Glutamatergic neuron (in vitro differentiated cells): Measurements from ENCODE around the gene FFAR3. TPM values are rescaled to one million over a fixed set of nuclear protein-coding genes. Genes with fewer than 3 reads are reported as not detected.
"Not testable (repeated sequence)": the region's sequence is repeated elsewhere in the genome, so short reads cannot be mapped to it uniquely, and the experiment has no call there.

Experiments used
- DNase-seq: peaks from one replicate; pipeline ENCODE4 v3.0.0; 2022
- H3K27ac Mint-ChIP-seq: one replicate; pipeline ENCODE4 v1.8.0; 2020; ENCODE audit warnings: mild to moderate bottlenecking, mixed read lengths, inconsistent platforms; ENCODE audit not compliant: unreplicated experiment
- H3K27me3 Mint-ChIP-seq: one replicate; pipeline ENCODE4 v1.8.0; 2020; ENCODE audit warnings: mild to moderate bottlenecking, moderate library complexity, mixed read lengths, inconsistent platforms; ENCODE audit not compliant: unreplicated experiment
- H3K36me3 Mint-ChIP-seq: one replicate; pipeline ENCODE4 v1.8.0; 2020; ENCODE audit warnings: mild to moderate bottlenecking, mixed read lengths, inconsistent platforms; ENCODE audit not compliant: unreplicated experiment
- H3K4me1 Mint-ChIP-seq: one replicate; pipeline ENCODE4 v1.8.0; 2020; ENCODE audit warnings: mild to moderate bottlenecking, low read depth, mixed read lengths, inconsistent platforms; ENCODE audit not compliant: unreplicated experiment
- H3K4me3 Mint-ChIP-seq: one replicate; pipeline ENCODE4 v1.8.0; 2020; ENCODE audit warnings: mild to moderate bottlenecking, mixed read lengths, inconsistent platforms; ENCODE audit not compliant: unreplicated experiment
- H3K9me3 Mint-ChIP-seq: one replicate; pipeline ENCODE4 v1.8.0; 2020; ENCODE audit warnings: mild to moderate bottlenecking, moderate library complexity, mixed read lengths, inconsistent platforms; ENCODE audit not compliant: unreplicated experiment
- total RNA-seq: library from RNA; stranded (reverse); fragmentation: NEBNext Ultra II Directional; extraction: Animal tissue kit (Norgen Biotek cat#: 25700); gene quantifications from one replicate; pipeline ENCODE4 v1.2.1, GENCODE V29; 2021; ENCODE audit not compliant: unreplicated experiment
- TF ChIP-seq, protein P1 (sequence below): fragments of 200-600 bp; sonication (generic); IDR thresholded peaks from one replicate; pipeline ENCODE4 v1.5.0; 2021; ENCODE audit not compliant: partially characterized antibody, unreplicated experiment

The FFAR3 gene
- total RNA-seq, 1 donor from 2014 or later, result not detected

DNA sequence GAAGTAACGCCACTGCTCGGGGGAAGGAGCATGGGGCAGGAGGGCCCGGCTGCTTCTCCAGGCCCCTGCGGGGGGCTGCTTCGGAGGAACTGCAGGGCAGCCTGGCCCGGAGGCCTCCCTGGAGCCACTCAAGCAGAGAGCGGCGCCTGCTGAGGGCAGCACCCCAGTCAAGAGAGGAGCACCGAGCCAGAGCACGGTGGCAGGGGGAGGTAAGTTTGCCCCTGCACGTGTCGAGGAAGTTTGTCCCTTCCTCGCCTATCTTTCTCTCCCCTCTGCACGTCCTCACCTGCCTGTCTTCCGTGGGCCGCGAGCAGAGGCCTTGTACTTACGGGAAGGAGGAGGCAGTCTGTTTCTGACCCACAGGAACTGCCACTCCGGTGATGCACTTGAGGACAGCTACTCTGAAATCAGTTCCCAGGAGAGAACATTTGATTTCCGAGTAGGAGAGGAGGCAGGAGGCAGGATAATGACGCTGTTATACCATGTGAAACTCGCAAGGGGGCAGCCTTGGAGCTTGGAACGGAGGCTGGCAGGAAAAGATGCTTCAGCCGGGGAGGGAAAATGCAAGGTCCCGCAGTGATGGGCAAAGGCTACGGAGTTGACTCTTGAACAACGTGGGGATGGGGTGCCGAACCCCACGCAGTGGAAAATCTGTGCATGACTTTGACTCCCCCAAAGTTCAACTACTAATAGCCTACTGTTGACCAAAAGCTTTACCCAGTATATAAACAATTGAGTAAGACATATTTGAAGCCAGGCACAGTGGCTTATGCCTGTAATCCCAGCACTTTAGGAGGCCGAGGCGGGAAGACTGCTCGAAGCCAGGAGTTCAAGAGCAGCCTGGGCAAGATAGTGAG, 5.6 kb upstream of the FFAR3 start:
- H3K36me3 Mint-ChIP-seq, result no peaks in the 10 kb centered on the region
- no peak overlapping the region for H3K27ac Mint-ChIP-seq
- peaks cover 5% of the 10 kb centered on the region for H3K9me3 Mint-ChIP-seq
- peaks cover 1% of the 10 kb centered on the region for H3K4me1 Mint-ChIP-seq
- peak; percentile 68 for DNase-seq
- H3K4me3 Mint-ChIP-seq, result no peak overlapping the region
- TF ChIP-seq, protein P1, sequence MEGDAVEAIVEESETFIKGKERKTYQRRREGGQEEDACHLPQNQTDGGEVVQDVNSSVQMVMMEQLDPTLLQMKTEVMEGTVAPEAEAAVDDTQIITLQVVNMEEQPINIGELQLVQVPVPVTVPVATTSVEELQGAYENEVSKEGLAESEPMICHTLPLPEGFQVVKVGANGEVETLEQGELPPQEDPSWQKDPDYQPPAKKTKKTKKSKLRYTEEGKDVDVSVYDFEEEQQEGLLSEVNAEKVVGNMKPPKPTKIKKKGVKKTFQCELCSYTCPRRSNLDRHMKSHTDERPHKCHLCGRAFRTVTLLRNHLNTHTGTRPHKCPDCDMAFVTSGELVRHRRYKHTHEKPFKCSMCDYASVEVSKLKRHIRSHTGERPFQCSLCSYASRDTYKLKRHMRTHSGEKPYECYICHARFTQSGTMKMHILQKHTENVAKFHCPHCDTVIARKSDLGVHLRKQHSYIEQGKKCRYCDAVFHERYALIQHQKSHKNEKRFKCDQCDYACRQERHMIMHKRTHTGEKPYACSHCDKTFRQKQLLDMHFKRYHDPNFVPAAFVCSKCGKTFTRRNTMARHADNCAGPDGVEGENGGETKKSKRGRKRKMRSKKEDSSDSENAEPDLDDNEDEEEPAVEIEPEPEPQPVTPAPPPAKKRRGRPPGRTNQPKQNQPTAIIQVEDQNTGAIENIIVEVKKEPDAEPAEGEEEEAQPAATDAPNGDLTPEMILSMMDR, result peak; percentile 80
- H3K27me3 Mint-ChIP-seq, result peaks cover 10% of the 10 kb centered on the region

DNA sequence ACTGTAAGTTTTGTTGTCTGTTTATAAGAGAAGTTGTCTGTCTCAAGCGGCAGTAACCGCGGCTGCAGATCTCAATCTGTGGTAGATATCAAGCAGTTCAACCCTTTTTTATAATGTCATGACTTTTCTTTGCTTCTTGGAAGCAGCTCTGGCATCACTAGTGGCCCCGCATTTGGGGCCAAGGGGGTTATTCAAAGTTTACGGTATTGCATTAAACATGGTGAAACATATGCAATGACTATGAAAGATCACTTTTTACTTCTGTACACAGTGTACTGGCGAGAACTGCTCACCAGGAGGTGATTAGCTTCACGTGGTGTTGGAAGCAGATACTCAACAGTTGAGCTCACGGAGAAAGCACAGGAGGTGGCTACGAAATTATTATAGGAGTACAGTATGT, 4.6 kb upstream of the FFAR3 start:
- TF ChIP-seq, protein P1, result no peak
- Mint-ChIP-seq H3K27ac (no peak overlapping the region), H3K4me3 (no peak overlapping the region), H3K4me1 (peaks cover 1% of the 10 kb centered on the region), H3K27me3 (peaks cover 10% of the 10 kb centered on the region), H3K36me3 (no peaks in the 10 kb centered on the region), H3K9me3 (peaks cover 1% of the 10 kb centered on the region)
- DNase-seq, result no peak

DNA sequence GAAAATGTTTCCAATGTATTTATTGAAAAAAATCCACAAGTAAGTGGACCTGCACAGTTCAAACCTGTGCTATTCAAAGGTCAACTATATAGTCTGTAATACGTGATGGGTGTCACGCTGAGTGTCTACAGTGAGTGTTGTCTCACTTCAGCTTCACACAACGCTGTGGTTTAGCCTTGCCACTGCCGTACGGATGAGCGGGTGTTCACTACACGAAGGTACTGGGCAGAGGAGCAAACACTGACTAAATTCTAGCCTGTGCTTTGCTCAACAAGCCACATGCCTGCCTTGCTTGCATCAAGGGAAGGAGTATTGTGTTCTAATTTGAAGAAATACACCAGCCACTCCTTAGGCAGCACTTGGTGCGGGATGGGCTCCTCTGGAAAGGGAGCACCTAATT, 3.4 kb upstream of the FFAR3 start:
- TF ChIP-seq, protein P1, result no peak
- Mint-ChIP-seq H3K36me3 (no peaks in the 10 kb centered on the region), H3K27me3 (peaks cover 8% of the 10 kb centered on the region), H3K4me1 (peaks cover 1% of the 10 kb centered on the region), H3K4me3 (no peak overlapping the region), H3K27ac (no peak overlapping the region), H3K9me3 (peaks cover 1% of the 10 kb centered on the region)
- DNase-seq, result no peak

DNA sequence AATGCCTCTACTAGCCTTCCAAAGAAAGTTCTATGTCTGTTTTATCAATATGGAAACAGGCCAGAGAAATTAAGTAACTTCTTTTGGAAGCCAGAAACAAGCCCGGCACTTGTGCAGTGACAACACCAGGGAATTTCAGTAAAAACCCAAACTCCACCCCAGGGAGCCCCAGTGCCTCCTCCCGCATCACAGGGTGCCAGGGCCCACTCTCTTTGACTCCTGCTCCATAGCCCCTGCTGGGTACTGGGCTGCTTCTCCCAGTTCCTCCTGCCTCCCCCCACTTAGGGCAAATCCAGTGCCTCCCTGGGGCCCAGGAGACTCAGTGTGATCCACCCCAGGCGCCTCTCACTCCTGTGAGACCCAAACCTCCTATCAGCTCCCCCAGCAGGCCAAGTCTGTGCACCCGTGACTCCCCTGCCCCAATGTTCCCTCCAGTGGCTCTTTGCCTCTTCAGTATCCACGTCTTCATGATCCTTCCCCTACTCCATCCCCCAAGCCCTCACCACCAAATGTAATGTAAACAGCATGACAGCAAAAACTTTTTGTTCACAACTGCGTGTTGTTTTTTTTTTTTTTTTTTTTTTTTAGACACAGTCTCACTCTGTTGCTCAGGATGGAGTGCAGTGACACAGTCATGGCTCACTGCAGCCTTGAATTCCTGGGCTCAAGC, 2.3 kb upstream of the FFAR3 start:
- no peaks in the 10 kb centered on the region for H3K36me3 Mint-ChIP-seq
- no peak overlapping the region for H3K27ac Mint-ChIP-seq
- no peak for DNase-seq
- H3K4me3 Mint-ChIP-seq, result no peak overlapping the region
- peaks cover 1% of the 10 kb centered on the region for H3K4me1 Mint-ChIP-seq
- H3K27me3 Mint-ChIP-seq, result peaks cover 6% of the 10 kb centered on the region
- H3K9me3 Mint-ChIP-seq, result peaks cover 1% of the 10 kb centered on the region
- TF ChIP-seq, protein P1, result no peak

GRCh38 chr19:35358834-35359233, 574 bp downstream of the FFAR3 start:
- not testable (repeated sequence) for H3K9me3 Mint-ChIP-seq, H3K27me3 Mint-ChIP-seq, H3K27ac Mint-ChIP-seq, DNase-seq, H3K36me3 Mint-ChIP-seq, H3K4me3 Mint-ChIP-seq, H3K4me1 Mint-ChIP-seq

GRCh38 chr19:35359395-35359794, 1.1 kb downstream of the FFAR3 start:
- H3K36me3 Mint-ChIP-seq, H3K9me3 Mint-ChIP-seq, H3K27ac Mint-ChIP-seq, H3K4me1 Mint-ChIP-seq, DNase-seq, H3K27me3 Mint-ChIP-seq, H3K4me3 Mint-ChIP-seq: not testable (repeated sequence)

- DNase-seq, H3K4me1 Mint-ChIP-seq, H3K36me3 Mint-ChIP-seq, H3K27ac Mint-ChIP-seq, H3K9me3 Mint-ChIP-seq, H3K27me3 Mint-ChIP-seq, H3K4me3 Mint-ChIP-seq: not testable (repeated sequence)
Observed at GRCh38 chr19:35360081-35360480, 1.8 kb downstream of the FFAR3 start.
